GM19328 (cell line): ENCODE measurements around the gene IQSEC3.

Source experiments
- ATAC-seq: cut with Tn5 transposase; IDR thresholded peaks from one replicate; pipeline ENCODE4 v1.9.1; 2021; ENCODE audit warnings: mild to moderate bottlenecking, moderate library complexity; ENCODE audit not compliant: unreplicated experiment

The IQSEC3 gene

DNA sequence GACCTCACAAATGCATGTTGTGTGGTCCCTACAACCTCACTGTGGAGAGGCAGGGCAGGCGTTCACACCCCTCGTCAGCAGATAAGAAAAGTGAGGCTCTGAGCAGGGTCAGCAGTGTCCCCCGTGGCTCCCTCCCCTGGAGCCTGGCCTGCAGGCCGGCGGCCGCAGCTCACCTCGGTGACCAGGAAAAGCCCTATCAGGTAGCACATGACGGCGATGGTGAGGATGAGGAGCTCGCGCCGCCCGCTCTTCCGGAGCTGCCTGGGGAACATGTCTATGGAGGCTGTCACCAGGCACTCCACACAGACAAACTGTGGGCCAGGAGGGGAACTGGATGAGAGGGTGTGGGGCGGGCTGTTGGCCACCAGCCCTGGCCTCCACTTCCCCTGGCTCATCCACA lies 129.4 kb downstream of the IQSEC3 start:
- ATAC-seq: no peak

DNA sequence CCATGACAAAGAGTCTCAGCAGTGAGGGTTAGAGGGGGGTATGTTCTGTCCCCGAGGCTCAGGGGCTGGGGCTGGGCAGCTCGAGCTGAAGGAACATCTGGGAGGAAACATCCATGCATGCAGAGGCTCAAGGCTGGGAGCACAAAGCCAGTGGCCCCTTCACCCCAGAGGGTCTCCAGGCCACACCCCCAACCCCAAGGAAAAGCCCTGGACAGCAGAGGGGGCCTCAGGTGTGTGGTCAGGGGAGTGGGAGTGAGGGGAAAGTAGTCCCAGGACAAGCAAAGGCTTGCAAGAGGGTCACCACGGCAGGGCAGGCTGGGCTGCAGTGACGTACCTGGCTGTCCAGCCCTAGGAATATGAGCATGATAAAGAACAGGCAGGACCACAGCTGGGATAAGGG lies 129.9 kb downstream of the IQSEC3 start:
- no peak for ATAC-seq

DNA sequence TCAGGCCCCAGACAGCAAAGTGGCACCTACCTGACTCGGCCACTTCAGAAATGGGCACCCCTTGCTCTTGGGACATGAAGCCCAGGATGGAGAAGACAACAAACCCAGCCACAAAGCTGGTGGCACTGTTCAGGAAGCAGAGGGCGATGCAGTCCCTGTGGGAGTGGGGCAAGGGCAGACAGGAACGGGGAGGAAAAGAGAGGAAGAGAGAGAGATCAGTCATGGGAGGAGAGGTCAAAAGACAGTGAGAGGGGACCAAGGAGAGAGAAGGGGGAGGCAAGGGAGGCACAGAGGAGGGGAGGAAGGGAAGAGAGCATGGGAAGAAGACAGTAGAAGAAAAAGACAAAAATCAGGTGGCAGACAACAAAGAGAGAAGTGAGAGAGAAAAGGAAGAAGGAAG lies 130.8 kb downstream of the IQSEC3 start:
- no peak for ATAC-seq

DNA sequence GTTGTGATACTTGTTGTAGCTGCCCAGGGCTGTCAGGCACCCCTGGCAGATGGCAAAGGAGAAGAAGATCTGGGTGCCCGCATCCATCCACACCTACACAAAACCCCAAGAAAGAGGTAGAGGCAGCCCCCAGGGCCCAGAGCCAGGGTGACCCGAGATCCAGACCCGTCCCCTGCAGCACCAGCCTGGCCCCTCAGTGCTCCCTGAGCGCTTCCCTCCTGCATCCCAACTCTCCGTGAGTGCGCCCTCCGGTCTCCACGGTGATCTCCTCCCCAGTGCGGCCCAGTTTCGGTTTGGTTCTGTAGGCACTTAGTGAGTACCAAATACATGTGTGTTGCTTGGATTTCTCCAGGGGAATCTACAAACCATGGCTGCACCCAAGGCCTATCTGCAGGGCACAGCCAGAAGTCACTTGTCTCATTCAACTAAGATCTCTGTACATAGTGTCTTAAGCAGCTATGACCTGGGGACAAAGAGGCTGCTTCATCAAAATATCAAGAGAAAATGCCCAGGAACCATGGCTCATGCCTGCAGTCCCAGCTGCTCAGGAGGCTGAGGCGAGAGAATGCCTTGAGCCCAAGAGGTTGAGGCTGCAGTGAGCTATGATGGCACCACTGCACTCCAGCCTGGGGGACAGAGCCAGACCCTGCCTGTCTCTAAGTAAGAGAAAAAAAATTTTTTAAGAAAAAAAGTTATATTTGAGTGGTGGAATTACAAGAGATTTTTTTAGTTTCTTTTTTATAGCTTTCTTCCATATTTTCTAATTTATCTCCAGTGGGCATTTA lies 131.5 kb downstream of the IQSEC3 start:
- no peak for ATAC-seq

DNA sequence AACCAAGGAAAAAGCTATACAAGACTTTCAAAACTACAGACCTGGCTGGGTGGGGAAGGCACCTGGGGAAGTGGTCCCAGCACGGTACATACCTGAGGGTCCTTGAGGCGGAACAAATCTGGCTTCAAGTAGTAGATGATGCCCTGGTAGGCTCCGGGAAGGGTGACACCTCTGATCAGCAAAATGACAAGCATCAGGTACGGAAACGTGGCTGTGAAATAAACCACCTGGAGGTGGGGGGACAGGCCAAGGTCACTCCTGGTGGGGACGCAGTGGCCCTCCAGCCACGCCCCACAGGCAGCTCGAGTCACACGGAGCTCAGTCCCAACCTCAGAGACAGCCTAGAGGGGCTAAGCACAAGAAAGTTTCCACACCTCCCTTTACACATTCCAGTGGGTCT lies 132.1 kb downstream of the IQSEC3 start:
- no peak for ATAC-seq

DNA sequence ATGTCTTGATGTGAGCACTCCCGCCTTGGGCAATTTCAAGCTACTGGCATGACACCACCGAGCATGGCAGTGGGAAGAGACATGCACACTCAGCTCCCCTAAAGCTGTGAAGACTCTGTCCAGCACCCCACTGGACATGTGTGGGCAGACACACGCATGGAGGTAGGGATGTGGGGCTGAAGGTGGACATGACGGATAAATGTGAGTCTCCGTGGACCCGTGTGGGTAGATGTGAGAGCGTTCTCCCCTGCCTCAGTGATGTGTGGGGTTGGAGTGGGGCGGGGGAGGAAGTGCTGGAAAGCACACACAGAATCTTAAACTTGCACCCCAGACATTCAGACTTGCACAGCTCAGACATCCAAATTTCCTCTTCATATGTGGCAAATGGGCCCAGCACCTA lies 134.8 kb downstream of the IQSEC3 start:
- ATAC-seq: no peak

DNA sequence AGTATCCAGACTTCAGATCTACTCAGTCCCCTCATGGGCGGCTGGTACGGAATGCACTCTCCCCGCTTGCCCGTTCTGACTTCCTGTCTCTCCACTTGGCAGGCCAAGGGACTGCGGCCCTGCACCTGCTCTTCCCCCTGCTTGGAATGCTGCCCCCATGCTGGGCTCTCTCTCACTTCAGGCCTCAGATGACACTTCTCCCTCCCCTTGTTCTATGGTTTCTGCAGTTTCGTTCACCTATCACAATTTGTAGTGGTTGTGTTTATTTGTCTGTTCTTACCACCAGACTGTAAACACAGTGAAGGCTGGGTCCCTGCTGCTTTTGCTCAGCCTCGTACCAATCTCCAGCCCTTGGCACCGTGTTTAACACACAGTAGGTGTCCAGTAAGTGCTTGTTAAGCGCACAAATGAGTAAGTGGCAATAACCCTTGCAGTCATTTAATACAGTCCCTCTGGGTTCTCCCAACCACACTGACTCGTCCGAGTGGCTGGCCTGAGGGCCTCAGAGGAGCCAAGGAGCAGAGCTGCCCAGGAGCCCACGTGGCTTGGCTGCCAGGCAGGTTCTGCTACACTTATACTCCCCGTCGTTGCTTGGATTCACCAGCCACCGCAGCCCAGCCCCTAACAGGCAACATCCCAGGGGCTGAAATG lies 135.6 kb downstream of the IQSEC3 start:
- no peak for ATAC-seq

DNA sequence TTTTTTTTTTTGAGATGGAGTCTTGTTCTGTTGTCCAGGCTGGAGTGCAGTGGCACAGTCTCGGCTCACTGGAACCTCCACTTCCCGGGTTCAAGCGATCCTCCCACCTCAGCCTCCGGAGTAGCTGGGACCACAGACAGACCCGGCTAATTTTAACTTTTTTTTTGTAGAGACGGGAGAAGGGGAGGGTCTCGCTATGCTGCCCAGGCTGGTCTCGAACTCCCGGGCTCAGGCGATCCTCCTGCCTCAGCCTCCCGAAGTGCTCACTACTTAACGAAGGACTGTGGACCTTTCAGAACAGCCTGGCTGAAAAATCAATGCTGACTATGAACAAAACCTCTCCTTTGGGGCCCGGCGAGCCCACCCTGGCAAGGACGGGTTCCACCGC lies 136.5 kb downstream of the IQSEC3 start:
- ATAC-seq: no peak

DNA sequence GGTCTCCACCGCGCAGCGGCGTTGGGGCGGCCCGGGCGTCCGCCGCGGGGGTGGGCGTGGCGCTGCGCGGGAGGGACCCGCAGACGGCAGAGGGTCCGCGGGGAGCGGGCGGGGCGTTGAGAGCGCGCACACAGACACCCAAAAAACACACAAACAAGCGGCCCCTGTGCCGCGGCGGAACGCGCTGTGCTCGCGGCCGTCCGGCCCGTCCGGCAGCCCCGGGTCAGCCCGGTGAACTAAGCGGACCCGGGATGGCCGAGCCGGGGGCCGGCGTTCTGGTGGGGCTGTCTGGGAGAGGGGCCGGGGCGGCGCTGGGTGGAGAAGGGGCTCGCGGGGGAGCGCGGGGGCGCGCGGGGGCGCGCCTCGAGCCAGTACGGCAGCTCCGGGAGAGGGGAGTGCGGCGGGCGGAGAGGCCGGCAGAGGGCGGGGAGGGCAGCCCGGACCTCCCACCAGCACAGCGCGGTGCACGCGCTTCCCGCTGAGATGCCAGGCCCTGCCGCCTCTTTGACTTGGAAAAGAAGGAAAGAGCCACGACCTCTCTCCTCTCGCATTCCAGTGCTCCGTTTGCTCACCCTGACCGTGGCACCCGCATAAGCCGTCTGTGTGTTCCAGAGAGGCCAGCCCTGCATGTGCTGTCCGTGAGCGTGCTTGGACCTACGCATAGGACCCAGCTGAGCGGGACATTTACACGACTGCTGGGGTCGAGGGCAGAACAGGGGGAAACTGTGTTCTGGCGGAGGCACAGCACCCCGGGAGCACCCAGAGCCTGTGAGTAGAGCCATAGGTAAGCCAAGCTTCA lies 137.1 kb downstream of the IQSEC3 start:
- ATAC-seq: no peak

DNA sequence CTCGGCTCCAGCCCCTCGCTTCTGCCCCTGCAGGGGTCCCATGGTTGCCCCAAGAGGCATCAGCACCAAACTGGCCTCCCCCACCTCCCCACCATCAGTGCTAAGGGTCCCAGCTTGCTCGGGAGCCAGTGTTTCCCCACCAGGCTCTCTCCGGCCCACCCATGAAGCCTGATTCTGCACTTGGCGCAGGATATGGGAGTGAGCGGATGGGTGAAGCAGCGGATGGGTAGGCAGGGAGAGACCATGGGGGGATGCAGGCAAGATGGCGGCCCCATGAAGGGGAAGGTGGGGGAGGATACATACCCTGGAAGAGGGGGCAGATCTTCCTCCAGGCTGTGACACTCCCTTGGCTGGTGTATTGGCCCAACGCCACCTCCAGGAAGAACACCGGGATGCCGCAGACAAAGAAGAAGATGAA lies 137.7 kb downstream of the IQSEC3 start:
- no peak for ATAC-seq

DNA sequence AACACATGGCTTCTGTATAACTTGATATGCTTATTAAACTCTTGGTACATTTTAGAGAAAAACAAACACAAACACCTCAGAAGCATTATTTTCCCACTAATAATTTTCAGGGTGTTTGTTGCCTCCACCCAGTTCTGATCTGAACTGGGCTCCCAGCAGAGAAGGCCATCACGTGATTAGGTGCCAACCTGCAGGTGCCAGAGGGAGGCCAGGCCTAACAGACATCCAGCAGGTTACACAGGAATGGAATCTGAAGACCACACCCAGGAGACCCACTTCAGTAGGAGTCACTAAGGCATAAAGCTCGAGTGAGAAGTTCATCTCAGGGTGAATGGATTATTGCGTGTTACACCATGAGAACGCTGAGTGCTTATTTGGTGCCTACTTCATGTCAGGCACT lies 138.5 kb downstream of the IQSEC3 start:
- no peak for ATAC-seq

DNA sequence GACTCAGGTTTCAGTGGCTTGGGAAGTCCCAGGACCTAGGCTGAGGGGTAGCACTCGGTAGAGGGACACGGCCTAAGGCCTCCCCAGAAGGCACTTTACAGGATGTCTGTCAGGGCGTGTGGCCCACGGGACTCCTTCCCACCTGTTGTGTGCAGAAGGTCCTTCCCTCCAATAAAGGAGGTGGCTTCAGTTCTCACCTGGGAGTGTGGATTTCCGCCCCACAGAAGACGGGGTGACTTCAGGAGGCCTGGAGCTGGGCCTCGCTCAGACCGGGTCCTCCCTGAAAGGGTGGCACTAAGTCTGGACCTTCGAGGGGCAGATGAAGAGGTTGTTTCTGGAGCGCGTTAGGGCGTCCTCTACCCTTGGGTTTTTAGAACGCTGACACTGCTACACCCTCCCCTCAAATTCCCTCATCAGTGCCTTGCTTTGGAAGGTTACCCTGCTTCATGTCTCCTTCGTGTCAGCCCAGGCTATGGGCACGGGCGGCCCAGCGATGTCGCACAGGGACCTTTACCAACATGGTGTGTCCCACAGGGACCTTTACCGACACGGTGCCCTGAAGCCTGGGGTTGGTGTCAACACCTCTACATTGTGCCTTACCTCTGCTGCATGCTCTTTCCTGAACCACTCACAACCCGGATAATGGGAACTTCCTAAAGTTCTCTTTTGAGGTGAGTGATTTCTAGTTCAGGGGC lies 140.3 kb downstream of the IQSEC3 start:
- no peak for ATAC-seq

DNA sequence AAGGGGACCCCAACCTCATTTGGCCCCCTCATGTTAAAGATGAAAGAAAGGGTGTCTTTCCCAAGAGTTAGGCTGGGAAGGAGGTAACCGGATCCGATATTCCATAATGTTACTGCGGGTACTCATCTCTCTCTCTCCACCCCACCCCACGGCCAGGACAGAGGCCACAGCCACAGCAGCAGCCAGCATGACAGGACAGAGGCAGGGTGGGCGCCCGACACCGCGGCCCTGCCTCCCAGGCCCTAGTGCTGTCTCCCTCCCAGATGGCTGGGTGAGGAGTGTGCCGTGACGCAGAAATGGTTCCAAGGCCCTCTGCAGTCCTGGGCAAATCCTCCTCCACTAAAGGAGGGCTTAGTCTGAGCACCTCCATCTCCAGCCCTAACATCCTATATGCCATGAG lies 141.2 kb downstream of the IQSEC3 start:
- ATAC-seq: no peak

DNA sequence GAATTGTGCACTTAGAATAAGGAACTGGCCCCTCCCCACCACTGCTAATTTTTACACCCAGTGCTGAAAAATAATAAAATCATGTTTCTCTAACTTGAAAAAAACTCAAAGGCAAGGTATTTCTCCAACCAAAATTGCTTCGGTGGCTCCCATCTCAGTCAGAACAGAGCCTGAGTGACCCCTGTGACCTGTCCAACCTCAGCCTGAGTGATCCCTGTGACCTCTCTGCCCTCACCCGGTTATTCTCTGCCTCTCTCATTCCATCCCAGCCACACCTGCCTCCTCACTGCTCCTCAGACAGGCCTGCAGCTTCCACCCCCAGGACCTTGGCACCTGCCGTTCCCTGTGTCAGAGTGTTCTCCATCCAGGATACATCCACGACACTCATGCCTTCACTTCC lies 142.2 kb downstream of the IQSEC3 start:
- no peak for ATAC-seq

DNA sequence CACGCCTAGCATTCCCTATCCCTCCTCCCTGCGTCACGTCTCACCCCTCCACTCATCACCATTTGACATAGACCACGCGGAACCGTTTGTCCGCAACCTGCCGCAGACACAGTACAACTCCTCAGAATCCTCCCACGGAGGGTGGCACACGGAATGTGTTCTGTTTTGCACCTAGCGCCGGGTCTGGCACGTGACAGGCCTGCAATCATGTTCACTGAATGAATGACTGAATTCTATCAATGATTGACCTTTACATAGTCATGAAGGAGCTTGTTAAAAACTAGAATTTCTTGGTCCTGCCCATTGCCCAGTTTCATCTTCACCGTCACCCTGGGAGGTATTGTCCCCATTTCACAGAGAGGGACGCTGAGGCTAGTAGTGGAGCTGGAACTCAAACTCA lies 142.7 kb downstream of the IQSEC3 start:
- no peak for ATAC-seq

DNA sequence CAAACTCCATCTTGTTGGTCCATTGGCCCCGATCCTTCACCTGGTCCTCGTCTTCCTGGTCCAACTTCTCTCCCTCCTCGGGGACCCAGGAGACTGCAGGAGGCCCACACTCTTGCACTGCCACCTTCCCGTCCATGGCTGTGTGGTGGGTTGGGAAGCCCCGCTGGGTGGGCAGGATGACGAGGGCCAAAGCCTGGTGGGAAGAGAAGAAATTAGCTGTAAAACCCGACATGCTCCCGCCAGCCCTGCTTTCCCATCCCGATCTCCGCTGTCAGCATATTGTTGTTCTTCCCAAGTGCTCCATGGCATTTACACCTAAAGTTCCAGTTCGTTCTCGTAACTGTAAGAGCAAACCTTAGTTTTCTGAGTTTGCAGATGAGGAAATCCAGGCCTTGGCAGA lies 143.3 kb downstream of the IQSEC3 start:
- no peak for ATAC-seq

DNA sequence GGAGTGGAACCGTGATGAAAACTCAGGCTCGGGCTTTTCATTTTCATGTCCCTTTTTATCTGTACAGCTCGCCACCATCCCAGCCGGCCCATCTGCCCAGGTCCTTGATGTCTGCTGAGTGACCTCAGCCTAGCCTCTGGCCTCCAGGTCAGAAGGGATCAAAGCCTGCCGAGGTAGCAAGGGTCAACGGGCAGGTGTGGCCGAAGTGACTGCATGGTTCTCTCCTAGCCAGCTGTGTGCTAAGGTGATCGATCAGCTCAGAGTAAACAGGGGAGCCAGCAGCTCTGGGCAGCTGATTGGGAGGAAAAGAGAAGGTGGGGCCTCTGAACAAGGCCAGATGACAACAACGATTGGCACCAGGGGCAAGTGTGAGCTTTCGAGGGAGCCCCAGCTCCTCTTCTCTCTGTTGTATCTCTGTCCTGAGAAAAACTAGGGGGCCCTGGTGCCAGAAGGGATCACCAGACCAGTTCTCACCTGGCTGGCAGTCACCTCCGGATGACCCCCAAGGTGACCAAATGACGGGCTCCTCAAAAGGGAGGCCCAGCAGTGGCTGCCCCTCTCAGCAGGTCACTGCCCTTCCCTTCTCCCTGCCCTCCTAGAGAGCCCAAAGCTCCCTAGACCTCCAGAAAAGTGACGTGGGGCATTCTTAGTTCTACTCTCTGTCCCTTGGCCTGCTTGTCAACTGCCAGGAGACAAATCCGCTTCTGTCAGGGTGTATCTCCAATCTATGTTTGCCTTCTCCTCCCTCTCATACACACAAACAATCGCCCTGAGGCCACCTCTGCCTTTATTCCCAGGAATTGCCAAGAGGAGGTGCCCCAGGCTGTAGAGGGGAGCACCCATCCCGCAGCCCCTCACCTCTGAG lies 143.9 kb downstream of the IQSEC3 start:
- ATAC-seq: no peak

DNA sequence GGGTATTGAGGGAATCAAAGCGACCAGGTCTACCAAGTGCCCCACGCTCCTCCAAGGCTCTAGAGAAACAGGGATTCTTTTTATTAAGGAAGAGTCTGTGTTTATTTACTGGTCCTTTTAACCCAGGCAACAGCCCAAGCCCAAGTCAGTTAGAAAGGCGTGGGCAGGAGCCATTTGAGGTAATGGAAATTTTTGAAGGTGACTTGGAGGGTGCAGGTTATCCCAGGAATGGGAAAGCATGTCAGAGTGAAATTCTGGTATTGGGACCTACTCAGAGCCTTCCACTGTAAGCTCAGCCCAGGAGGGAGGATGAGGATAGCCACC lies 144.5 kb downstream of the IQSEC3 start:
- no peak for ATAC-seq

DNA sequence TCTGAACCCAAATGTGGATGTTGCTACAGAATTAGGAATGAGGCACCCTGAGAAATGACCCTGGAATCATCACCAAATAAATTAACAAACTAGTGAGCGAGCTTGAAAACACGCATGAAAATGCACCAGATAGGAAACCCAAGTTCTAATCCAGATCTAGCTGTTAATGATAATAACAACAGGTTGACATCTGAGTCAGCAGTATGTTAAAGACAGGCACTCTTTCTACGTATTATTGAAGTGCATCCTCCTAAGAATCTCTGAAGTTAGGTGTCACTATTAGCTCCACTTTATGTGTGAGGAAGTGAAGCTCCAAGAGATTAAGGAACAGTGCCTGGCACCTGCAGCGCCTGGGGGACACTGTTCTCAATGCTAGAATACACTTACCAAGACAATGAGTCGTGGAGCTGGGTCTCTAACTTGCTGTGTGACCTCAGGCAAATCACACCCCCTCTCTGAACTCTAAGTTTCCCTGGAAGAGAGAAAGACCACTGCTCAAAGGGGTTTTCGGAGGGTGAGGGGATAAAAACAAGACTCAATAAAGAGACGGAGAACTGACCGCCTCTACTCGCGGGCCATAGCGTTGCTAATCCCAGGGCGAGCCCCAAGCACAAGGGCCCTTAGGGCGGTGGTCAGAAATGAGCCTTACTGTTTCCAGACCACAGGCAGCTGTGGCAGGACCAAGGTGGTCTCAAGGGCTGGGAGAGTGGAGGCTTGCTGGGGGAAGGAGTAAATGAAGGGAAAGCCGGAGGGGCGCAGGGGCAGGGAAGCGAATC lies 145.3 kb downstream of the IQSEC3 start:
- ATAC-seq: no peak

DNA sequence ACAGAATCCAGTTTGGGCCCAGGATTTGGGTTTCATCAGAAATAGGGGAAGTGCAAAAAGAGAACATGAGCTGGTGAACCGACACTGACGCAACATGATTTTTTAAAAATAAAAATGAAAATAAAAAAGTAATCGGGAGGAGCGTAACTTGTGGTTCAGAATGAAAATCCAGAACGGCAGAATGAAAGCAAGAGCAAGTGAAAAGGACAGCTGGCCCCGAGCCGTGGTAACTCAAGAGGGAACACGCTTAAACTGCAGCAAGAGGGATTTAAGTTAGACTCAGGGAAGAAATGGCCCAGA lies 145.8 kb downstream of the IQSEC3 start:
- no peak for ATAC-seq
